Ovary (tissue), 9 donors: Measurements from ENCODE around the gene DHRS12. TPM values are rescaled to one million over a fixed set of nuclear protein-coding genes. Genes with fewer than 3 reads are reported as not detected.
A peak's percentile ranks its signal among the peaks of the same experiment; 100 is the strongest.

Experiments
- DNase-seq, 5 donors: peaks; one replicate each; pipeline ENCODE4 v3.0.0-alpha.2; 2019 to 2020
- H3K27ac ChIP-seq, 2 donors: fragments of 200-600 bp; one replicate each; pipeline versions ENCODE4 v1.5.1 to v1.8.0; 2019 to 2022
- H3K27me3 ChIP-seq: fragments of 200-600 bp; one replicate; pipeline ENCODE4 v1.8.0; 2022
- H3K36me3 ChIP-seq: fragments of 200-600 bp; sonication (generic); one replicate; pipeline ENCODE4 v1.5.1; 2019
- H3K4me1 ChIP-seq: one replicate; pipeline ENCODE4 v1.8.1; 2013; ENCODE audit warnings: mild to moderate bottlenecking, moderate library complexity; ENCODE audit not compliant: insufficient read depth
- H3K4me3 ChIP-seq: fragments of 200-600 bp; sonication (generic); one replicate; pipeline ENCODE4 v1.5.1; 2017
- H3K9me3 ChIP-seq, 2 donors: fragments of 200-600 bp in 1 of 2; sonication (generic) in 1 of 2; one replicate each; pipeline versions ENCODE4 v1.5.1 to v1.8.1; 2013 to 2019; ENCODE audit warnings: mild to moderate bottlenecking in 1 of 2, moderate library complexity in 1 of 2
- EP300 ChIP-seq: sonication (generic); formaldehyde crosslinking; IDR thresholded peaks from one replicate; pipeline ENCODE4 v1.6.1; 2017; ENCODE audit warnings: antibody characterized with exemption
- POLR2A ChIP-seq: fragments of 450-650 bp; IDR thresholded peaks from one replicate; pipeline ENCODE4 v1.6.1; 2017; ENCODE audit warnings: antibody characterized with exemption, mild to moderate bottlenecking, moderate library complexity
- WGBS, 3 donors: extraction: QIAGEN DNeasy Blood & Tissue Kit in 1 of 3; methylation state at CpG; one replicate each; pipeline versions ENCODE4 v1.1.5 to v1.1.7; 2013 to 2017; 5-methylcytosine and 5-hydroxymethylcytosine counted together
- intact Hi-C, 4 donors: fragments of 100-400 bp; cut with DNase I; formaldehyde crosslinking; loops; one replicate each; pipeline versions ENCODE4 v1.11.0 to v1.15.1; 2022 to 2023
- polyA plus RNA-seq, 2 donors: library from polyadenylated mRNA; stranded (reverse); fragments of 200-250 nt in 1 of 2; fragments of 350-450 nt in 1 of 2; fragmentation: Illumina TruSeq in 1 of 2; extraction: RNeasy Lipid Tissue Mini Kit (QIAGEN cat#74804) in 1 of 2; gene quantifications; one replicate each; pipeline ENCODE4 v1.2.3, GENCODE V29; 2013 to 2014
- total RNA-seq, 7 donors: library from RNA; depleted of rRNA in 2 of 7; stranded (reverse); fragments of >200 nt in 2 of 7; fragmentation: NEBNext Ultra II Directional in 3 of 7; extraction: Animal tissue kit (Norgen Biotek cat#: 25700) in 3 of 7; gene quantifications; one replicate each; pipeline versions ENCODE4 v1.1.0 to v1.2.4, GENCODE V29; 2016 to 2023
- TF ChIP-seq, protein P1 (sequence below), 3 donors: fragments of 450-650 bp in 2 of 3; fragments of 200-600 bp in 1 of 3; IDR thresholded peaks; one replicate each; pipeline versions ENCODE4 v1.5.1 to v1.8.0; 2016 to 2022; ENCODE audit warnings: antibody characterized with exemption in 3 of 3, mild to moderate bottlenecking in 1 of 3
- donor health status: DM: no; HTN: no; CAD: no; lungs with moderate emphysema.
- donor health status: DM: no; HTN: no; CAD: no.
- donor health status: Bipolar disorder and iron deficiency.
- donor health status: DM: yes; HTN: yes; CAD: no.
- donor health status: DM: no; HTN: no; CAD: no.
- donor health status: DM: yes; HTN: yes; CAD: no.

The DHRS12 gene
- total and polyA plus RNA-seq, 9 donors: 9.7 to 29.1 (median 18.3) TPM

DNA sequence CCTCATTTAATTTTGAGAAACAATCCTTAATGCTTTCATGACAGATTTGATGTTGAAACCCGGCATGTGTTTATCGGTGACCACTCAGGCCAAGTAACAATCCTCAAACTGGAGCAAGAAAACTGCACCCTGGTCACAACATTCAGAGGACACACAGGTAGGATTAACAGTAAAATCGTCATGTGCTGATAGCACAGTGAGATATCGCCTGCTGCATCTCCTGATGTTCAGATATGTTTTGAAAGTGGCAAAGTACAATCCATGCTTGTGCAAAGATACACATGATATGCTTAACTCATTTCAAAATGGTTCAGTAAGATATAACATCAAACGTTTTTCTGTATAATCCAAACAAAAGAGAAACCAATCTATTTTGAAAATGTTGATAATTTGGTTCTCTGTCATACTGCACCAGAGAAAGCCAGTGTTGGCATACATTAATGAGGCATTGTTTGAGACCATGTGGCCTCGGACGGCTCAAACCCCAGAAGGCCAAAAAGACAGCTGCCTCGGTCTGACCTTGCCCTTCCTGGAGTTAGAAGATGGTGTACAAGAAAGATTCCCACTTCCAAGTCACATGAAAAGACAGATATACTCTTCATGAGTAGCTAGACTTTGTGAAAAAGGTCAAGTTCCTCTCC lies 76.2 kb downstream of the DHRS12 start:
- no peak for DNase-seq
- peaks cover 22% of the 10 kb centered on the region for H3K4me1 ChIP-seq
- H3K27ac ChIP-seq: peak overlapping the region in 1 of 2 donors; percentile 50
- H3K36me3 ChIP-seq: no peaks in the 10 kb centered on the region
- no peak overlapping the region for H3K4me3 ChIP-seq
- WGBS, 3 donors: 69 to 83% (median 77%) methylated on average over 8 of the region's 8 CpGs
- TF ChIP-seq EP300: no peak
- no peaks in the 10 kb centered on the region for H3K9me3 ChIP-seq
- no peaks in the 10 kb centered on the region for H3K27me3 ChIP-seq
- intact Hi-C loops: loop anchor here in 2 of 4 donors (5.0 to 10.0 kb wide), 3 partner anchors 143 to 503 kb away; partner anchors contain the start of genes WDFY2 (in 2 of the 2), FAM124A (in 1 of the 2) and INTS6 (in 1 of the 2)

DNA sequence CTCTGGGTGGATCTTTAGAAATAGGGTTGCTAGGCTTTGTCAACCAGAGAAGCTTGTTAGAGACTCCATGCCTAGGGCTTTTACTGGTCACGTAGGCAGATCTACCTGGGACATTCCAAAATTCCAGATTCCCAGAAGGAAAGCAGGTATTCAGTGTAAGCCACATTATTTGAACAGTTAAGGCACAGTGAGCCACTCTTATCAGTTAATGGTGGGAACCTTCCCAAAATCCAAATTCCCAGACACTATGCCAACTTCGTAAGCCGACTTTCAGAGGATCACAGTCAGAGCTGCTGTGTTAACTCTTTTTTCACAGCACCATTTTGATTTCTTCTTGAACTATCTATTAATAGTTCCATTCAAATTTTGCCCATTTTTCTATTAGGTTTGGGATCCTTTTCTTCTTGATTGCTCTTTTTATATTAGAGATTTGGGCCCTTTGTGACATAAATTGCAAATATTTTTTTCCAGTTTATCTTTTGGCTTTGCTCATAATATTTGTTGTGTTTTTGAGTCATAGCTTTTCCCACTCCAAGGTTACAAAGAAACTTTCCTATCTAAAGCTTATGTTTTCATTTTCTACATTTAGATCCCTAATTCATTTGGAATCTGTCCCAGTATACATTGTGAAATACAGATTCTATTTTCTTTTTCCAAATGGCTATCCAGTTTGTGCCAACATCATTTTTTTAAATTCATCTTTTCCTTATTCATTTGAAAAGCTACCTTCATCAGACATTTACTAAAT lies 77.3 kb downstream of the DHRS12 start:
- Histone ChIP-seq H3K27me3 (no peaks in the 10 kb centered on the region), H3K4me3 (no peak overlapping the region), H3K36me3 (no peaks in the 10 kb centered on the region), H3K27ac (peak overlapping the region in 1 of 2 donors; percentile 50), H3K4me1 (peaks cover 19% of the 10 kb centered on the region), H3K9me3 (no peaks in the 10 kb centered on the region)
- no peak for TF ChIP-seq EP300
- no peak for TF ChIP-seq POLR2A
- TF ChIP-seq, protein P1, sequence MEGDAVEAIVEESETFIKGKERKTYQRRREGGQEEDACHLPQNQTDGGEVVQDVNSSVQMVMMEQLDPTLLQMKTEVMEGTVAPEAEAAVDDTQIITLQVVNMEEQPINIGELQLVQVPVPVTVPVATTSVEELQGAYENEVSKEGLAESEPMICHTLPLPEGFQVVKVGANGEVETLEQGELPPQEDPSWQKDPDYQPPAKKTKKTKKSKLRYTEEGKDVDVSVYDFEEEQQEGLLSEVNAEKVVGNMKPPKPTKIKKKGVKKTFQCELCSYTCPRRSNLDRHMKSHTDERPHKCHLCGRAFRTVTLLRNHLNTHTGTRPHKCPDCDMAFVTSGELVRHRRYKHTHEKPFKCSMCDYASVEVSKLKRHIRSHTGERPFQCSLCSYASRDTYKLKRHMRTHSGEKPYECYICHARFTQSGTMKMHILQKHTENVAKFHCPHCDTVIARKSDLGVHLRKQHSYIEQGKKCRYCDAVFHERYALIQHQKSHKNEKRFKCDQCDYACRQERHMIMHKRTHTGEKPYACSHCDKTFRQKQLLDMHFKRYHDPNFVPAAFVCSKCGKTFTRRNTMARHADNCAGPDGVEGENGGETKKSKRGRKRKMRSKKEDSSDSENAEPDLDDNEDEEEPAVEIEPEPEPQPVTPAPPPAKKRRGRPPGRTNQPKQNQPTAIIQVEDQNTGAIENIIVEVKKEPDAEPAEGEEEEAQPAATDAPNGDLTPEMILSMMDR (IDR thresholded peaks at IDR 0.05): no peak
- 22 to 40% (median 27%) methylated on average over 3 of the region's 3 CpGs for WGBS, 3 donors
- no peak for DNase-seq
- intact Hi-C loops: loop anchor here in 2 of 4 donors (5.0 to 10.0 kb wide), 3 partner anchors 142 to 502 kb away; partner anchors contain the start of genes WDFY2 (in 2 of the 2), FAM124A (in 1 of the 2) and INTS6 (in 1 of the 2)

- no peak for DNase-seq
- Histone ChIP-seq H3K27me3 (no peaks in the 10 kb centered on the region), H3K36me3 (no peaks in the 10 kb centered on the region), H3K27ac (no peak overlapping the region), H3K4me1 (peaks cover 9% of the 10 kb centered on the region), H3K9me3 (no peaks in the 10 kb centered on the region), H3K4me3 (no peak overlapping the region)
- no peak for TF ChIP-seq POLR2A
- TF ChIP-seq, protein P1 (IDR thresholded peaks at IDR 0.05): no peak
- TF ChIP-seq EP300: no peak
- intact Hi-C loops: loop anchor here in 2 of 4 donors (5.0 to 10.0 kb wide), 3 partner anchors 140 to 500 kb away; partner anchors contain the start of genes WDFY2 (in 2 of the 2), FAM124A (in 1 of the 2) and INTS6 (in 1 of the 2)
Observed at GRCh38 chr13:51724721-51725120, 79.2 kb downstream of the DHRS12 start.

- Histone ChIP-seq H3K4me3 (no peak overlapping the region), H3K9me3 (no peaks in the 10 kb centered on the region), H3K36me3 (no peaks in the 10 kb centered on the region), H3K27ac (no peak overlapping the region), H3K27me3 (no peaks in the 10 kb centered on the region), H3K4me1 (peaks cover 6% of the 10 kb centered on the region)
- no peak for TF ChIP-seq POLR2A
- DNase-seq: no peak
- intact Hi-C loops: loop anchor here in 2 of 4 donors (10.0 kb wide), 2 partner anchors 139 to 499 kb away; partner anchors contain the start of genes WDFY2 (in 2 of the 2) and FAM124A (in 1 of the 2)
- 95 to 100% (median 98%) methylated on average over 6 of the region's 6 CpGs for whole genome bisulfite sequencing, 3 donors
Observed at GRCh38 chr13:51723529-51723928, 80.4 kb downstream of the DHRS12 start.

GRCh38 chr13:51721496-51721895 lies 82.5 kb downstream of the DHRS12 start:
- intact Hi-C loops: loop anchor here in 2 of 4 donors (10.0 kb wide), 2 partner anchors 137 to 497 kb away; partner anchors contain the start of genes WDFY2 (in 2 of the 2) and FAM124A (in 1 of the 2)
- no peak overlapping the region for H3K27ac ChIP-seq
- DNase-seq: no peak
- H3K4me3 ChIP-seq: no peak overlapping the region
- 50 to 55% (median 55%) methylated on average over 3 of the region's 3 CpGs for WGBS, 3 donors
- H3K27me3 ChIP-seq: no peaks in the 10 kb centered on the region
- H3K4me1 ChIP-seq: peaks cover 5% of the 10 kb centered on the region
- TF ChIP-seq, protein P1 (IDR thresholded peaks at IDR 0.05): no peak
- TF ChIP-seq EP300 (no peak), POLR2A (no peak)
- H3K9me3 ChIP-seq: no peaks in the 10 kb centered on the region
- H3K36me3 ChIP-seq: no peaks in the 10 kb centered on the region
